Smooth muscle cell (in vitro differentiated cells): ENCODE data around the gene MYT1. TPM values are rescaled to one million over a fixed set of nuclear protein-coding genes. Genes with fewer than 3 reads are reported as not detected.
A peak's percentile ranks its signal among the peaks of the same experiment; 100 is the strongest.

Experiments used
- DNase-seq: peaks from one replicate; lab custom pipeline; 2025; ENCODE audit not compliant: unreplicated experiment; lab: John Stamatoyannopoulos, UW
- H2AFZ ChIP-seq: fragments of 200-600 bp; sonication (generic); 2 replicates; pipeline ENCODE4 v1.6.0; 2016; ENCODE audit warnings: antibody characterized with exemption, low read depth, mild to moderate bottlenecking
- H3F3A ChIP-seq: fragments of 200-600 bp; sonication (generic); 2 replicates; pipeline ENCODE4 v1.6.0; 2017; ENCODE audit warnings: antibody characterized with exemption, low read depth
- H3K27ac ChIP-seq: fragments of 200-600 bp; sonication (generic); 2 replicates; pipeline ENCODE4 v1.5.1; 2016; ENCODE audit warnings: low read depth, mild to moderate bottlenecking
- H3K27me3 ChIP-seq: fragments of 200-600 bp; sonication (generic); 2 replicates; pipeline ENCODE4 v1.6.1; 2016; ENCODE audit warnings: low read depth, mild to moderate bottlenecking
- H3K36me3 ChIP-seq: fragments of 200-600 bp; sonication (generic); 2 replicates; pipeline ENCODE4 v1.5.1; 2016; ENCODE audit warnings: low read depth
- H3K4me1 ChIP-seq: fragments of 200-600 bp; sonication (generic); 2 replicates; pipeline ENCODE4 v1.5.1; 2016; ENCODE audit warnings: low read depth
- H3K4me2 ChIP-seq: fragments of 200-600 bp; sonication (generic); 2 replicates; pipeline ENCODE4 v1.6.0; 2016; ENCODE audit warnings: mild to moderate bottlenecking
- H3K4me3 ChIP-seq: fragments of 200-600 bp; sonication (generic); 2 replicates; pipeline ENCODE4 v1.5.1; 2016; ENCODE audit warnings: mild to moderate bottlenecking
- H3K79me2 ChIP-seq: fragments of 200-600 bp; sonication (generic); 2 replicates; pipeline ENCODE4 v1.6.0; 2016; ENCODE audit warnings: low read depth, mild to moderate bottlenecking
- H3K9ac ChIP-seq: fragments of 200-600 bp; sonication (generic); 2 replicates; pipeline ENCODE4 v1.6.0; 2016; ENCODE audit warnings: low read depth
- H3K9me3 ChIP-seq: fragments of 200-600 bp; sonication (generic); replicated peaks from 2 replicates; pipeline ENCODE4 v1.5.1; 2016; ENCODE audit warnings: low read depth
- H4K20me1 ChIP-seq: fragments of 200-600 bp; sonication (generic); 2 replicates; pipeline ENCODE4 v1.6.0; 2016; ENCODE audit warnings: low read depth
- WGBS: methylation state at CpG from one replicate; pipeline ENCODE4 v1.1.7; 2016; ENCODE audit warnings: low lambda C conversion rate; 5-methylcytosine and 5-hydroxymethylcytosine counted together
- polyA plus RNA-seq: library from polyadenylated mRNA; unstranded; fragments of >200 nt; fragmentation: Nextera tagmentation; extraction: Ambion mirVana; gene quantifications from 2 replicates; pipeline ENCODE4 v1.2.1, GENCODE V29; 2016
- total RNA-seq: library from RNA; depleted of rRNA; stranded (reverse); fragments of >200 nt; gene quantifications from 2 replicates; pipeline ENCODE4 v1.2.3, GENCODE V29; 2014
- TF ChIP-seq, protein P1 (sequence below): fragments of 200-600 bp; sonication (generic); IDR thresholded peaks from 2 replicates; pipeline ENCODE4 v1.5.1; 2017; ENCODE audit warnings: borderline replicate concordance, mild to moderate bottlenecking, antibody characterized with exemption; ENCODE audit not compliant: insufficient read depth, poor library complexity, severe bottlenecking

The MYT1 gene
- total and polyA plus RNA-seq, 2 experiments from 2014 or later: 0.09 TPM; not detected in 1

DNA sequence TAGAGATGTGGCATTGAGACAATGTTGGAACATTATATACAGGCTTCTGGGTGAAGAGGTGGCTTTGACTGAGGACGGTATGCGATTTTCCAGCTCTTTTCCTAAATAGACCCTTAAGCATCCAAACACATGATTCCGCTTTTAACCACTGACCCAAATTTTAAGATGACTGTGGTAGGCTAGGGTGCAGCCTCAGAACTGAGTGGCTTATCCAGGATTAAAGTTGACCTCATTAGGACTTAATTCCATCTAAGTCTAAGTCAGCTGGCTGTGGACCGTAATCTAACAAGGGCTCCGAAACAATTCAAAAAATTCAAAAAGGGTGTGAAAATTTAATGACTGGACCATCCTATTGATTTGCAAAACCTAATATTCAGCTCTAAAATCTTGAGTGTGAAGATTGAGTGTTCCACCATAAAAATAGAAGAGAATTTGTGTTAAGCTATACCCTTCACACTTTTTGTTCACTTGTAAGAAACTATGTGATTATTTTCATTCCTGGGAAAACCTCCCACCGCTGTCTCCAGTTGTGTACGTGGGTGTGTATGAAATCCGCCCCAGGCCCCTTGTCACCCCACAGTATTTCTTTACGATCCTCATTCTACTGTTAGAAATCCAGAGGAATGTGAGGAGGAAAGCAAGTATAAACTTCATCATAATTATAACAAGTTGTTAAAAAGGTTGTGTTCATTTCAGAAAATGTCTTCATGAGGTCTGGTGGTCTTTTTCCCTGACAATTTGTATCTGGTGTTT lies 94.0 kb downstream of the MYT1 start:
- Histone ChIP-seq H3K9me3 (no peaks in the 10 kb centered on the region), H3K27me3 (no peaks in the 10 kb centered on the region), H3K27ac (peak overlapping the region; percentile 59), H3K4me2 (peak overlapping the region; percentile 97), H2AFZ (no peak overlapping the region), H3F3A (peaks cover 17% of the 10 kb centered on the region), H4K20me1 (peaks cover 47% of the 10 kb centered on the region), H3K4me1 (peaks cover 30% of the 10 kb centered on the region), H3K79me2 (peaks cover 38% of the 10 kb centered on the region), H3K9ac (no peak overlapping the region), H3K36me3 (no peaks in the 10 kb centered on the region), H3K4me3 (no peak overlapping the region)
- WGBS: 26% methylated on average over 9 of the region's 9 CpGs
- DNase-seq: no peak
- TF ChIP-seq, protein P1, sequence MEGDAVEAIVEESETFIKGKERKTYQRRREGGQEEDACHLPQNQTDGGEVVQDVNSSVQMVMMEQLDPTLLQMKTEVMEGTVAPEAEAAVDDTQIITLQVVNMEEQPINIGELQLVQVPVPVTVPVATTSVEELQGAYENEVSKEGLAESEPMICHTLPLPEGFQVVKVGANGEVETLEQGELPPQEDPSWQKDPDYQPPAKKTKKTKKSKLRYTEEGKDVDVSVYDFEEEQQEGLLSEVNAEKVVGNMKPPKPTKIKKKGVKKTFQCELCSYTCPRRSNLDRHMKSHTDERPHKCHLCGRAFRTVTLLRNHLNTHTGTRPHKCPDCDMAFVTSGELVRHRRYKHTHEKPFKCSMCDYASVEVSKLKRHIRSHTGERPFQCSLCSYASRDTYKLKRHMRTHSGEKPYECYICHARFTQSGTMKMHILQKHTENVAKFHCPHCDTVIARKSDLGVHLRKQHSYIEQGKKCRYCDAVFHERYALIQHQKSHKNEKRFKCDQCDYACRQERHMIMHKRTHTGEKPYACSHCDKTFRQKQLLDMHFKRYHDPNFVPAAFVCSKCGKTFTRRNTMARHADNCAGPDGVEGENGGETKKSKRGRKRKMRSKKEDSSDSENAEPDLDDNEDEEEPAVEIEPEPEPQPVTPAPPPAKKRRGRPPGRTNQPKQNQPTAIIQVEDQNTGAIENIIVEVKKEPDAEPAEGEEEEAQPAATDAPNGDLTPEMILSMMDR: no peak

DNA sequence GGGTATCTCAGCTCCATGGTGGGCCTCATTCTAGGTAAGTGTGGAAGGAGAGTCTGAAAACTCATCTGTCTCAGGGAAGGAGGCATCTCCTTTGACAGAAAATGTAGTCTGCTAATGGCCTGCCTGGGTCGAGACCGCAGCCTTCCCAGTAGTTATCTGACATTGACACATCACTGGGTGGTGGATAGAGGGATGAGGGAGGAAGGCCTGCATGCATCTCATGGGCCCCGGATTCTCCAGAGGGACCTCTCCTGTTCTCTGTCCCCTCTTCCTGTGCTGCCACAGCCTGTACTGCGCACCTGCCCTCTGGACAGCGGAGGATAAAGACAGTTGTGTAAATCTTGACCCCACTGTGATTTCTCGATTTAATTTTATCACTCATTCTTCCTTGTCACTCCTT lies 96.0 kb downstream of the MYT1 start:
- H3K4me1 ChIP-seq: peaks cover 34% of the 10 kb centered on the region
- no peak overlapping the region for H3K9ac ChIP-seq
- no peak overlapping the region for H3K27ac ChIP-seq
- peaks cover 38% of the 10 kb centered on the region for H3K79me2 ChIP-seq
- WGBS: 62% methylated on average over 6 of the region's 6 CpGs
- TF ChIP-seq, protein P1: no peak
- H3K27me3 ChIP-seq: no peaks in the 10 kb centered on the region
- H3K9me3 ChIP-seq: no peaks in the 10 kb centered on the region
- peaks cover 64% of the 10 kb centered on the region for H4K20me1 ChIP-seq
- peak overlapping the region; percentile 82 for H3K4me2 ChIP-seq
- H3F3A ChIP-seq: peaks cover 17% of the 10 kb centered on the region
- H3K4me3 ChIP-seq: no peak overlapping the region
- no peaks in the 10 kb centered on the region for H3K36me3 ChIP-seq
- no peak for DNase-seq
- no peak overlapping the region for H2AFZ ChIP-seq

DNA sequence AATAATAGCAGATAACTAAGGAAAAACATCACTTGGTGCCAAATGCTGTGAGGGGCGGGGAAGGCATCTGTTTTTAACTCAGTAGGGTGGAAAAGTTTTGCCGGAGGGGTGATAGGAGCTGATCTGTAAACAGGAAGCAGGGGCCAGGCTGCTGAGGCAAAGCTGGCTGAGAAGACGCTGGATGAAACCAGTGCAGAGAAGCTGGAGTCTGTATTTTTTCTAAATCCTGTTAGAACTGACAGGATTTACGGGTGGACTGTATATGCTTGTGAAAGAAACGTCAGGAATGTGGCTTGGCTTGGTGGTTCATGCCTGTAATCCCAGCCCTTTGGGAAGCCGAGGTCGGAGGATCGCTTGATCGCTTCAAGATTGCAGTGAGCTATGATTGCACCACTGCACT lies 96.9 kb downstream of the MYT1 start:
- no peak for DNase-seq
- WGBS: 1% methylated on average over 9 of the region's 9 CpGs
- TF ChIP-seq, protein P1: no peak
- Histone ChIP-seq H3K36me3 (no peaks in the 10 kb centered on the region), H3K4me1 (peaks cover 32% of the 10 kb centered on the region), H3K4me3 (peak overlapping the region; percentile 13), H3K27me3 (no peaks in the 10 kb centered on the region), H3K9ac (no peak overlapping the region), H3K27ac (peak overlapping the region; percentile 71), H2AFZ (no peak overlapping the region), H3K4me2 (peak overlapping the region; percentile 82), H3K79me2 (peaks cover 33% of the 10 kb centered on the region), H3K9me3 (no peaks in the 10 kb centered on the region), H3F3A (peaks cover 17% of the 10 kb centered on the region), H4K20me1 (peaks cover 71% of the 10 kb centered on the region)

DNA sequence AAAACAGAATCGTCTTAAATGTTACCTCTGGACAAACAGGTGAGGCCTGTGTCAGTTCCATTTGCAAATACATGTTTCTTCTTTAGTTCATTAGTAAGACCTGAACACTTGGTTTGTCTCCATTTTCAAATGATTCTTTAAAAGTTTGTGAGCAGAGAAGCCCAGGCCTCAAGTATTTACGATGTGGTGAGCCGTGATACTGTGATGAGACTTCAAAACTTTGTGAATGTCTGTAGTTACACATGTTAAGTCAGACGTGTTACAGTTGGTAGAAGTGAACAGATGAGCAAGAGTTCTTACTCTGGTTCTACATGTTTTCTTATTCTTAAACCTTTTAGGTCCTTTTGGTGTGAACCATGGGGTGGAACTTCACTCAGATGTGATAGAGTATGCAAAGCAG lies 99.8 kb downstream of the MYT1 start:
- H3K4me3 ChIP-seq: no peak overlapping the region
- H3K4me2 ChIP-seq: peak overlapping the region; percentile 64
- H3K4me1 ChIP-seq: peaks cover 15% of the 10 kb centered on the region
- 35% methylated on average over 4 of the region's 4 CpGs for WGBS
- TF ChIP-seq, protein P1: no peak
- H3K27ac ChIP-seq: peak overlapping the region; percentile 58
- H2AFZ ChIP-seq: no peak overlapping the region
- H3K36me3 ChIP-seq: no peaks in the 10 kb centered on the region
- no peak for DNase-seq
- H4K20me1 ChIP-seq: peaks cover 63% of the 10 kb centered on the region
- H3K9me3 ChIP-seq: no peaks in the 10 kb centered on the region
- peaks cover 10% of the 10 kb centered on the region for H3F3A ChIP-seq
- peaks cover 13% of the 10 kb centered on the region for H3K79me2 ChIP-seq
- no peaks in the 10 kb centered on the region for H3K27me3 ChIP-seq
- no peak overlapping the region for H3K9ac ChIP-seq
